Sigmoid colon (tissue), 7 donors: ENCODE data around the gene SNX5. TPM values are rescaled to one million over a fixed set of nuclear protein-coding genes. Genes with fewer than 3 reads are reported as not detected.

ENCODE experiments used
- DNase-seq: peaks from one replicate; pipeline ENCODE4 v3.0.0-alpha.2; 2019
- H3K27ac ChIP-seq, 4 donors: fragments of 200-600 bp; sonication (generic); one replicate each; pipeline ENCODE4 v1.5.1; 2016 to 2019; ENCODE audit warnings: mild to moderate bottlenecking in 1 of 4
- H3K27me3 ChIP-seq, 3 donors: fragments of 200-600 bp; sonication (generic); one replicate each; pipeline ENCODE4 v1.5.1; 2019; ENCODE audit warnings: mild to moderate bottlenecking in 1 of 3
- H3K36me3 ChIP-seq, 4 donors: fragments of 200-600 bp; sonication (generic); one replicate each; pipeline ENCODE4 v1.5.1; 2016 to 2019
- H3K4me1 ChIP-seq, 4 donors: fragments of 200-600 bp; sonication (generic); one replicate each; pipeline ENCODE4 v1.5.1; 2017 to 2019
- H3K4me3 ChIP-seq, 4 donors: fragments of 200-600 bp; sonication (generic); one replicate each; pipeline ENCODE4 v1.5.1; 2017 to 2019; ENCODE audit warnings: mild to moderate bottlenecking in 2 of 4, moderate library complexity in 1 of 4
- H3K9me3 ChIP-seq, 4 donors: fragments of 200-600 bp in 3 of 4; sonication (generic) in 3 of 4; one replicate each; pipeline versions ENCODE4 v1.5.1 to v1.6.1; 2013 to 2019
- EP300 ChIP-seq, 4 donors: sonication (generic); formaldehyde crosslinking; IDR thresholded peaks; one replicate each; pipeline ENCODE4 v1.6.1; 2017; ENCODE audit warnings: antibody characterized with exemption in 4 of 4
- POLR2A ChIP-seq, 2 donors: fragments of 450-650 bp; IDR thresholded peaks; one replicate each; pipeline ENCODE4 v1.6.1; 2016; ENCODE audit warnings: antibody characterized with exemption in 2 of 2, mild to moderate bottlenecking in 2 of 2, moderate library complexity in 2 of 2
- POLR2AphosphoS5 ChIP-seq, 4 donors: sonication (generic); formaldehyde crosslinking; IDR thresholded peaks; one replicate each; pipeline ENCODE4 v1.6.1; 2017; ENCODE audit warnings: antibody characterized with exemption in 4 of 4
- WGBS, 2 donors: extraction: QIAGEN DNeasy Blood & Tissue Kit; methylation state at CpG; one replicate each; pipeline ENCODE4 v1.1.7; 2013; 5-methylcytosine and 5-hydroxymethylcytosine counted together
- intact Hi-C: fragments of 100-400 bp; cut with DNase I; formaldehyde crosslinking; loops from one replicate; pipeline ENCODE4 v1.15.1; 2023
- polyA plus RNA-seq, 3 donors: library from polyadenylated mRNA; stranded (reverse); fragments of 200-250 nt; gene quantifications; one replicate each; pipeline ENCODE4 v1.2.3, GENCODE V29; 2013
- total RNA-seq, 4 donors: library from RNA; depleted of rRNA; stranded (reverse); fragments of >200 nt; gene quantifications; one replicate each; pipeline ENCODE4 v1.1.0, GENCODE V29; 2016
- TF ChIP-seq, protein P1 (sequence below), 4 experiments: fragments of 450-650 bp in 3 of 4; fragments of 200-600 bp in 1 of 4; IDR thresholded peaks; one replicate each; pipeline ENCODE4 v1.5.1; 2016 to 2019; ENCODE audit warnings: antibody characterized with exemption in 4 of 4, mild to moderate bottlenecking in 3 of 4, moderate library complexity in 2 of 4
- donor health status: healthy with polysubstance abuse.
- donor health status: Bipolar disorder and iron deficiency.
- donor health status: healthy.

The SNX5 gene
- total and polyA plus RNA-seq, 7 donors: 69.0 to 98.5 (median 79.5) TPM

DNA sequence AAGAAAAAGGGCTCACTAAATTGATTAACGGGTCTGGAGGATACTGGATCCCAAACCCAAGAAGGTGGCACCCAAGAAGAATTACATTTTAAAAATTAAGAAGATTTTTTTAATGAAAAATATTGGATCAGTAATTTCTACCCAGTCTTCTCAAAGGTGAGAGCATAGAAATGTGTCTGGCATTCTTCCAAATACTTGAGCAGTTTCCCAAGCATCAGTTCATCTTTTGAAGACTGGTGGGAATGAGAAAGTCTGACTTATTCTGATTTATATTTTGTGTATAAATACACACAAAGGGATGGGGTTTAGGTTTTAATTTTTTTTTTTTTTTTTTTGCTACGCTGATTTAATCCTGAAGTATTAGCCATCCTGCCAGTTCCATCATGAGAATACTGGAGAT lies 3.5 kb upstream of the SNX5 start:
- WGBS, 2 donors: 47 to 68% methylated on average over 2 of the region's 2 CpGs
- peaks cover 0 to 15% (median 0%) of the 10 kb centered on the region in 4 donors for H3K36me3 ChIP-seq
- peak overlapping the region in 2 of 4 donors; percentile 96 to 97 for H3K27ac ChIP-seq
- no peaks in the 10 kb centered on the region for H3K9me3 ChIP-seq
- intact Hi-C loops: no loop called here
- no peaks in the 10 kb centered on the region for H3K27me3 ChIP-seq
- no peak overlapping the region for H3K4me3 ChIP-seq
- TF ChIP-seq EP300 (IDR thresholded peaks at IDR 0.05): no peak
- TF ChIP-seq POLR2A (IDR thresholded peaks at IDR 0.05): no peak
- TF ChIP-seq, protein P1, sequence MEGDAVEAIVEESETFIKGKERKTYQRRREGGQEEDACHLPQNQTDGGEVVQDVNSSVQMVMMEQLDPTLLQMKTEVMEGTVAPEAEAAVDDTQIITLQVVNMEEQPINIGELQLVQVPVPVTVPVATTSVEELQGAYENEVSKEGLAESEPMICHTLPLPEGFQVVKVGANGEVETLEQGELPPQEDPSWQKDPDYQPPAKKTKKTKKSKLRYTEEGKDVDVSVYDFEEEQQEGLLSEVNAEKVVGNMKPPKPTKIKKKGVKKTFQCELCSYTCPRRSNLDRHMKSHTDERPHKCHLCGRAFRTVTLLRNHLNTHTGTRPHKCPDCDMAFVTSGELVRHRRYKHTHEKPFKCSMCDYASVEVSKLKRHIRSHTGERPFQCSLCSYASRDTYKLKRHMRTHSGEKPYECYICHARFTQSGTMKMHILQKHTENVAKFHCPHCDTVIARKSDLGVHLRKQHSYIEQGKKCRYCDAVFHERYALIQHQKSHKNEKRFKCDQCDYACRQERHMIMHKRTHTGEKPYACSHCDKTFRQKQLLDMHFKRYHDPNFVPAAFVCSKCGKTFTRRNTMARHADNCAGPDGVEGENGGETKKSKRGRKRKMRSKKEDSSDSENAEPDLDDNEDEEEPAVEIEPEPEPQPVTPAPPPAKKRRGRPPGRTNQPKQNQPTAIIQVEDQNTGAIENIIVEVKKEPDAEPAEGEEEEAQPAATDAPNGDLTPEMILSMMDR (IDR thresholded peaks at IDR 0.05): no peak
- TF ChIP-seq POLR2AphosphoS5 (IDR thresholded peaks at IDR 0.05): no peak
- DNase-seq: no peak
- peaks cover 0 to 44% (median 35%) of the 10 kb centered on the region in 4 donors for H3K4me1 ChIP-seq

DNA sequence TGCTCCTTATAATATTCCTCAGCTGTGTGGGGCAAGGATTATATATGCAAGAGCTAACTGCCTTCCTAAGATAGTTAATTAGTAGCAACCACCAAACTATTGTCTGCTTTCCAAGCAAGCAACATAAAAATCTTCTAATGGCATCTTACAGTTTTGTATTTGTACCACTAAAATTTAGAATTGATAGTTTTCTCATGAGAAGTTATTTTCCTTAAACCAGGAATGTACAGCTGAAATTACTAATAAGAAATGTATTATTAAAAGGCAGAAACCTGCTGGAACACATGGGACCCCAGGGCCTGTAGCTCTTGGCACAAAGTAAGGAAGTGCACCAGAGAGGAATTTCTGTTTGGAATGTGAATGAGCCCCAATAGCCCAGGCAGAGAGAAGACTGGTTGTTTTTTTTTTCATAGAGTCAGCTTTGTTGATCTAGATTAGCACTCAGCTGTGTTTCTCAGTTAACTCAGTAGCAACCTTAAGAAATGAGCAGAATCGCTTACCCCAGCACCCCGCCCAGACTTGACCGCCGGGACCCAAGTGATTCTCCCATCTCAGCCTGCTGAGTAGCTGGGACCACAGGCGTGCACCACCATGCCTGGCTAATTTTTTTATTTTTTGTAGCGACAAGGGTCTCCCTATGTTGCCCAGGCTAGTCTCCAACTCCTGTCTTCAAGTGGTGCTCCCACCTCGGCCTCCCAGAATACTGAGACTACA lies 2.9 kb upstream of the SNX5 start:
- Histone ChIP-seq H3K27ac (peak overlapping the region; percentile 94 to 97 (median 96)), H3K9me3 (no peaks in the 10 kb centered on the region), H3K27me3 (no peaks in the 10 kb centered on the region), H3K4me3 (peak overlapping the region in 1 of 4 donors; percentile 6), H3K36me3 (peaks cover 0 to 9% (median 0%) of the 10 kb centered on the region in 4 donors), H3K4me1 (peaks cover 0 to 51% (median 41%) of the 10 kb centered on the region in 4 donors)
- DNase-seq: no peak
- intact Hi-C loops: no loop called here
- WGBS, 2 donors: 19 to 52% methylated on average over 7 of the region's 7 CpGs
- TF ChIP-seq POLR2A (IDR thresholded peaks at IDR 0.05) (no peak), POLR2AphosphoS5 (IDR thresholded peaks at IDR 0.05) (no peak), EP300 (IDR thresholded peaks at IDR 0.05) (no peak)
- TF ChIP-seq, protein P1 (IDR thresholded peaks at IDR 0.05): no peak

DNA sequence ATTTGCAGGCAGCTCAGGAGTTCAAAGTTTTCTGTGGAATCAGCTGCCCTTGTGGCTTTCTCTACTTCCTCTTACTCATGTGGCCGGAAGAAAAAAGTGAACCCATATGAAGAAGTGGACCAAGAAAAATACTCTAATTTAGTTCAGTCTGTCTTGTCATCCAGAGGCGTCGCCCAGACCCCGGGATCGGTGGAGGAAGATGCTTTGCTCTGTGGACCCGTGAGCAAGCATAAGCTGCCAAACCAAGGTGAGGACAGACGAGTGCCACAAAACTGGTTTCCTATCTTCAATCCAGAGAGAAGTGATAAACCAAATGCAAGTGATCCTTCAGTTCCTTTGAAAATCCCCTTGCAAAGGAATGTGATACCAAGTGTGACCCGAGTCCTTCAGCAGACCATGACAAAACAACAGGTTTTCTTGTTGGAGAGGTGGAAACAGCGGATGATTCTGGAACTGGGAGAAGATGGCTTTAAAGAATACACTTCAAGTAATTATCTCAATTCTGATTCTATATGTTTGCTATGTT lies 1.4 kb upstream of the SNX5 start:
- Histone ChIP-seq H3K4me3 (peak overlapping the region; percentile 55 to 95 (median 83)), H3K9me3 (no peaks in the 10 kb centered on the region), H3K4me1 (peaks cover 0 to 66% (median 56%) of the 10 kb centered on the region in 4 donors), H3K36me3 (no peaks in the 10 kb centered on the region), H3K27me3 (no peaks in the 10 kb centered on the region), H3K27ac (peak overlapping the region; percentile 94 to 97 (median 96))
- intact Hi-C loops: loop anchor here (1.0 to 5.0 kb wide), 3 partner anchors 167 to 438 kb away; partner anchors contain the start of genes BFSP1, KAT14 and PET117
- TF ChIP-seq POLR2AphosphoS5 (IDR thresholded peaks at IDR 0.05) (peak in 2 of 4 donors; percentile 4 to 42), POLR2A (IDR thresholded peaks at IDR 0.05) (no peak)
- WGBS, 2 donors: 3 to 7% methylated on average over 9 of the region's 9 CpGs
- no peak for DNase-seq

DNA sequence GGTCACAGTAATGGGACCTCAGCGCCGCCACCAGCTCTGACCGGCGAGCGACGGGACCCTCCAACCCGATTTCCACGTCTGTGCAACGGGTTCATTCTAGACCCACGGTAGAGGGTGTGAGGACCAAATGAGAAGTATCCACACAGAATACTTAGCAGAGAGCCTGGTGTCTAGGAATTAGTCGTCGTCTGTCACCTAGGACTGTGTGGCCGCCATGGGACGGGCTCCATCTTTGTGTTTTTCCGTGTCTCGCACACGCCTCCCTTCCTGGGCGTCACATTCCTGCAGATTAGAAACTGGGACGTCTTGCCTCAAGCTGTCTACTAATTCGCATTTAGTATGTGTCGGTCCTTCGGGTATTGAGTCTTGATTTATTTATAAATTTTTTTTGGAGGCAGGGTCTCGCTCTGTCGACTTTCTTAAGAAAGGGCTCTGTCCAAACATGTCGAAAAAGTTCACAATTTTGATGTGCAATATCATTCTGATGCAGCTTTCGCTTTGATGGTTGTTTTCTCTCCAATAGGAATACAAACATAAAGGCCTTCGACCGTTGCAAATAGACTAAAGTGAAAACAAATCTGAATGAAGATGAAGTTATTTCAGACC lies 787 bp upstream of the SNX5 start:
- Histone ChIP-seq H3K27me3 (no peaks in the 10 kb centered on the region), H3K4me1 (peaks cover 0 to 72% (median 61%) of the 10 kb centered on the region in 4 donors), H3K9me3 (no peaks in the 10 kb centered on the region), H3K4me3 (peak overlapping the region; percentile 55 to 95 (median 83)), H3K27ac (peak overlapping the region; percentile 94 to 97 (median 96)), H3K36me3 (no peaks in the 10 kb centered on the region)
- WGBS, 2 donors: 0% methylated on average over 28 of the region's 28 CpGs
- TF ChIP-seq POLR2A (IDR thresholded peaks at IDR 0.05) (no peak), POLR2AphosphoS5 (IDR thresholded peaks at IDR 0.05) (no peak), EP300 (IDR thresholded peaks at IDR 0.05) (no peak)
- TF ChIP-seq, protein P1 (IDR thresholded peaks at IDR 0.05): no peak
- no peak for DNase-seq
- intact Hi-C loops: loop anchor here (1.0 to 5.0 kb wide), 3 partner anchors 168 to 437 kb away; partner anchors contain the start of genes BFSP1, KAT14 and PET117
